Neuronal stem cell (in vitro differentiated cells): ENCODE results near the gene ANKRD13A.

Source experiments
- DNase-seq: peaks from one replicate; pipeline ENCODE4 v3.0.0-alpha.2; 2013; ENCODE audit warnings: low spot score
- H2AFZ ChIP-seq: one replicate; pipeline ENCODE4 v1.6.1; 2013; ENCODE audit warnings: mild to moderate bottlenecking, low read length, inconsistent platforms
- H2AK5ac ChIP-seq: 2 replicates; pipeline ENCODE4 v1.6.1; 2013; ENCODE audit warnings: low read depth, mild to moderate bottlenecking, inconsistent platforms, low read length, moderate library complexity, mixed read lengths
- H2BK120ac ChIP-seq: 2 replicates; pipeline ENCODE4 v1.6.1; 2013; ENCODE audit warnings: low read depth, mild to moderate bottlenecking, inconsistent platforms, low read length, moderate library complexity, mixed read lengths
- H2BK12ac ChIP-seq: one replicate; pipeline ENCODE4 v1.6.1; 2013; ENCODE audit warnings: low read length, inconsistent platforms
- H2BK15ac ChIP-seq: 2 replicates; pipeline ENCODE4 v1.6.1; 2013; ENCODE audit warnings: mild to moderate bottlenecking, low read length, inconsistent platforms, mixed read lengths
- H2BK5ac ChIP-seq: one replicate; pipeline ENCODE4 v1.6.1; 2013; ENCODE audit warnings: inconsistent platforms, mild to moderate bottlenecking, low read length, moderate library complexity
- H3K14ac ChIP-seq: one replicate; pipeline ENCODE4 v1.6.1; 2013; ENCODE audit warnings: low read length, inconsistent platforms
- H3K18ac ChIP-seq: 2 replicates; pipeline ENCODE4 v1.6.1; 2013; ENCODE audit warnings: low read length, inconsistent platforms
- H3K23ac ChIP-seq: 2 replicates; pipeline ENCODE4 v1.6.1; 2013; ENCODE audit warnings: low read depth, mild to moderate bottlenecking, mixed read lengths, low read length, inconsistent platforms; ENCODE audit not compliant: poor library complexity
- H3K27ac ChIP-seq: replicated peaks from 3 replicates; pipeline ENCODE4 v1.5.1; 2013; ENCODE audit warnings: low read length, inconsistent platforms
- H3K27me3 ChIP-seq, 3 experiments: 2 replicates each; pipeline ENCODE4 v1.6.1; 2013; ENCODE audit warnings: low read length in 3 of 3, mild to moderate bottlenecking in 2 of 3, inconsistent platforms in 1 of 3, low read depth in 1 of 3, mixed read lengths in 1 of 3, moderate library complexity in 1 of 3; ENCODE audit not compliant: control insufficient read depth in 3 of 3, insufficient read depth in 3 of 3
- H3K36me3 ChIP-seq, 2 donors: replicated peaks in 1 of 2; 2 replicates each; pipeline ENCODE4 v1.6.1; 2013; ENCODE audit warnings: low read length in 2 of 2; ENCODE audit not compliant: control insufficient read depth in 2 of 2, insufficient read depth in 2 of 2
- H3K4ac ChIP-seq: 2 replicates; pipeline ENCODE4 v1.6.1; 2013; ENCODE audit warnings: inconsistent platforms, mild to moderate bottlenecking, low read length, moderate library complexity
- H3K4me1 ChIP-seq, 2 donors: 1 replicate in 1 of 2; 2 replicates in 1 of 2; pipeline ENCODE4 v1.6.1; 2013; ENCODE audit warnings: low read length in 2 of 2, low read depth in 1 of 2; ENCODE audit not compliant: control insufficient read depth in 2 of 2, insufficient read depth in 1 of 2
- H3K4me2 ChIP-seq: one replicate; pipeline ENCODE4 v1.6.1; 2013; ENCODE audit warnings: mild to moderate bottlenecking, low read length, inconsistent platforms; ENCODE audit not compliant: insufficient read depth, poor library complexity, severe bottlenecking
- H3K4me3 ChIP-seq, 2 donors: 2 replicates each; pipeline ENCODE4 v1.5.1; 2013; ENCODE audit warnings: low read length in 2 of 2, mild to moderate bottlenecking in 2 of 2, inconsistent platforms in 1 of 2, moderate library complexity in 1 of 2
- H3K79me1 ChIP-seq: one replicate; pipeline ENCODE4 v1.6.1; 2013; ENCODE audit warnings: low read depth, mild to moderate bottlenecking, inconsistent platforms, low read length, moderate library complexity
- H3K9ac ChIP-seq: one replicate; pipeline ENCODE4 v1.6.1; 2013; ENCODE audit warnings: mild to moderate bottlenecking, low read depth, low read length, inconsistent platforms; ENCODE audit not compliant: poor library complexity
- H3K9me3 ChIP-seq, 2 donors: replicated peaks in 1 of 2; 2 replicates each; pipeline versions ENCODE3 to v1.6.1; 2013; ENCODE audit warnings: low read length in 2 of 2, mild to moderate bottlenecking in 2 of 2, inconsistent platforms in 1 of 2, low read depth in 1 of 2, mixed read lengths in 1 of 2, moderate library complexity in 1 of 2; ENCODE audit not compliant: control insufficient read depth in 2 of 2, insufficient read depth in 1 of 2
- H4K8ac ChIP-seq: one replicate; pipeline ENCODE4 v1.6.1; 2013; ENCODE audit warnings: low read depth, mild to moderate bottlenecking, inconsistent platforms, low read length, moderate library complexity
- H4K91ac ChIP-seq: one replicate; pipeline ENCODE4 v1.6.1; 2013; ENCODE audit warnings: low read length, low read depth, mild to moderate bottlenecking, inconsistent platforms; ENCODE audit not compliant: poor library complexity
- WGBS, 2 donors: extraction: QIAGEN DNeasy Blood & Tissue Kit; methylation state at CpG; one replicate each; pipeline ENCODE4 v1.1.7; 2013; ENCODE audit warnings: missing lambda C conversion rate in 2 of 2, mixed read lengths in 1 of 2; ENCODE audit not compliant: insufficient read length in 2 of 2, insufficient replicate concordance in 1 of 2; ENCODE audit errors: extremely low coverage in 2 of 2; 5-methylcytosine and 5-hydroxymethylcytosine counted together

The ANKRD13A gene

DNA sequence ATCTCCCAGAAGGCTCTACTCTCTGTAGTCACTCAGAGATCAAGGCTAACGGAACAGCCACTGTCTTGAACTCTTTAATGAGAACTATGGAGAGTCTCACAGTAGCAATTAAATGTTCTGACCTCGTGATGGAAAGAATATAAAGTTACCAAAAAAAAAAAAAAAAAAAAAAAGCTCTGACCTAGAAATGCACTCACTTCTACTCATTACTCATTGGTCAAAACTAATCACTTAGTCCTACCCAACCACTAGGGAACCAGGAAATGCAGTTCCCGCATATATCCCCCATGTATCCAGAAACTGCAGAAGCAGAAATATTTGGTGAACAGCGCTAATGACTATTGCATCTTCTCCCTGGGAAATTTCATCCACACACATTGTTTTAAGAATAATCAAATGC lies 78.6 kb downstream of the ANKRD13A start:
- H3K27me3 ChIP-seq, result peaks cover 0 to 3% (median 0%) of the 10 kb centered on the region in 3 experiments
- no peak overlapping the region for H3K18ac ChIP-seq
- H2AFZ ChIP-seq, result no peak overlapping the region
- peaks cover 0 to 1% of the 10 kb centered on the region in 2 donors for H3K4me1 ChIP-seq
- no peak overlapping the region for H3K4me3 ChIP-seq
- no peaks in the 10 kb centered on the region for H3K9me3 ChIP-seq
- H2BK12ac ChIP-seq, result no peak overlapping the region
- H3K9ac ChIP-seq, result no peak overlapping the region
- no peak for DNase-seq
- no peak overlapping the region for H2BK15ac ChIP-seq
- no peaks in the 10 kb centered on the region for H3K79me1 ChIP-seq
- no peak overlapping the region for H4K91ac ChIP-seq
- H2BK120ac ChIP-seq, result no peak overlapping the region
- no peak overlapping the region for H2BK5ac ChIP-seq
- H3K4me2 ChIP-seq, result no peak overlapping the region
- no peak overlapping the region for H3K14ac ChIP-seq
- no peak overlapping the region for H4K8ac ChIP-seq
- no peak overlapping the region for H3K4ac ChIP-seq
- H3K23ac ChIP-seq, result no peak overlapping the region
- no peak overlapping the region for H3K27ac ChIP-seq
- whole genome bisulfite sequencing, 2 donors, result no CpG with 5 or more reads among the region's 4 CpGs
- H2AK5ac ChIP-seq, result no peak overlapping the region
- no peaks in the 10 kb centered on the region for H3K36me3 ChIP-seq

DNA sequence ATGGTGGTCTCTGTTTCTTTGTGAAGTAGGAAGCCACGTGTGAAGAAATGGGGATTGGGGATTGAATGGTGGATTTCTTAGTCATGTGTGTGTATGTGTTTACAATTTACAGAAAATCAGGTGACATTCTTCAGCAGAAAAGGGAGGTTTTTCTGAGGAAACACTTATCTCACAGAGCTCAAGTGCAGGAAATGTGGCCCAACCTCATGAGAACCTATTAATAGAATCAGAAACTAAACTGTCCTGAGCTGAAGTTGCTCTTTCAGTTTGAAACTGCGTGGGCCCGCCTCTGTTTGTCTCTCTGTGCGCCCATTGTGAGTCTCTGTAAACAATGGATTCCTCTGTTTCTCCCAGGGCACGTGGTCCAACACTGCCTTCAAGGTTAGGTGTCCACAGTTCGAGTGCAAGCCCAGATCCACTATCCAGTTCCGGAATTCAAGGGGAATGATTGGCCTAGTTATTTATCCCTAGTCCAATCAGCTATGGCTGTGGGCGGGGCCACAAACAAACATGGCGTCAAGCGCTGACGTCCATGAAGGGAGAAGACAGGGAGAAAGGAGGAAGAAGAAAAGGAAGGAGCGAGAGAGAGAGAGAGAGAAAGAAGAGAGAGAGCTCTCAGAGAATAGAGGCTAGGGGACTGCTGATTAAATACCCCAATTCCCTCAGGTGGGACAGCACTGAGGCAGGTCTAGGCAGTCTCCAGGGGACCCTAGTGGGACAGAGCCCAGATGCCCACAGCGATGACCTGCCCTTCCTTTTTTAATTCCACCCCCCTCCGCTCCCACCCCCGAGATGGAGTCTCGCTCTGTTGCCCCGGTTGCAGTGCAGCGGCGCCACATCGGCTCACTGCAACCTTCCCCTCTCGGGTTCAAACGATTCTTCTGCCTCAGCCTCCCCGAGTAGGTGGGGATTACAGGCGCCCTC lies 80.5 kb downstream of the ANKRD13A start:
- Histone ChIP-seq H3K18ac (no peak overlapping the region), H3K36me3 (no peaks in the 10 kb centered on the region), H3K9me3 (no peaks in the 10 kb centered on the region), H3K14ac (no peak overlapping the region), H2BK5ac (no peak overlapping the region), H3K4me3 (no peak overlapping the region), H3K27me3 (peaks cover 0 to 2% (median 0%) of the 10 kb centered on the region in 3 experiments), H2BK12ac (no peak overlapping the region), H4K91ac (no peak overlapping the region), H2AK5ac (no peak overlapping the region), H3K23ac (peak overlapping the region; percentile 13), H3K9ac (no peak overlapping the region), H3K79me1 (no peaks in the 10 kb centered on the region), H3K4me1 (no peaks in the 10 kb centered on the region), H3K27ac (no peak overlapping the region), H2BK120ac (no peak overlapping the region), H3K4ac (no peak overlapping the region), H2AFZ (peak overlapping the region; percentile 67), H2BK15ac (no peak overlapping the region), H4K8ac (no peak overlapping the region), H3K4me2 (no peak overlapping the region)
- no peak for DNase-seq
- WGBS, 2 donors, result 100% methylated on average over 1 of the region's 24 CpGs; no CpG with 5 or more reads in 1 of the 2 donors

- no peak overlapping the region for H3K27ac ChIP-seq
- H3K14ac ChIP-seq, result no peak overlapping the region
- no peak overlapping the region for H3K9ac ChIP-seq
- peak overlapping the region; percentile 13 for H3K23ac ChIP-seq
- H3K9me3 ChIP-seq, result no peaks in the 10 kb centered on the region
- H3K4me3 ChIP-seq, result no peak overlapping the region
- H3K4me1 ChIP-seq, result no peaks in the 10 kb centered on the region
- no peak overlapping the region for H2AK5ac ChIP-seq
- H4K91ac ChIP-seq, result no peak overlapping the region
- H3K4me2 ChIP-seq, result no peak overlapping the region
- no peak overlapping the region for H2BK15ac ChIP-seq
- H3K18ac ChIP-seq, result no peak overlapping the region
- H4K8ac ChIP-seq, result no peak overlapping the region
- H2AFZ ChIP-seq, result no peak overlapping the region
- no CpG with 5 or more reads among the region's 7 CpGs for WGBS, 2 donors
- H2BK120ac ChIP-seq, result no peak overlapping the region
- DNase-seq, result no peak
- H2BK5ac ChIP-seq, result no peak overlapping the region
- H3K4ac ChIP-seq, result no peak overlapping the region
- peaks cover 0 to 2% (median 0%) of the 10 kb centered on the region in 3 experiments for H3K27me3 ChIP-seq
- no peaks in the 10 kb centered on the region for H3K79me1 ChIP-seq
- H2BK12ac ChIP-seq, result no peak overlapping the region
- no peaks in the 10 kb centered on the region for H3K36me3 ChIP-seq
Measured at GRCh38 chr12:110080410-110080809, 81.2 kb downstream of the ANKRD13A start.

- Histone ChIP-seq H2BK5ac (no peak overlapping the region), H2BK120ac (no peak overlapping the region), H3K27ac (no peak overlapping the region), H2AFZ (peak overlapping the region; percentile 79), H3K27me3 (peaks cover 0 to 2% (median 0%) of the 10 kb centered on the region in 3 experiments), H3K4ac (no peak overlapping the region), H2AK5ac (no peak overlapping the region), H3K23ac (no peak overlapping the region), H3K4me2 (no peak overlapping the region), H4K8ac (no peak overlapping the region), H3K36me3 (no peaks in the 10 kb centered on the region), H3K14ac (no peak overlapping the region), H3K9me3 (no peaks in the 10 kb centered on the region), H2BK12ac (no peak overlapping the region), H3K4me3 (no peak overlapping the region), H3K18ac (no peak overlapping the region), H4K91ac (no peak overlapping the region), H3K79me1 (no peaks in the 10 kb centered on the region), H3K4me1 (no peaks in the 10 kb centered on the region), H3K9ac (no peak overlapping the region), H2BK15ac (no peak overlapping the region)
- no peak for DNase-seq
- WGBS, 2 donors, result no CpG with 5 or more reads among the region's 4 CpGs
Measured at GRCh38 chr12:110084314-110085015, 85.2 kb downstream of the ANKRD13A start.
